Endodermal cell (in vitro differentiated cells): ENCODE data around the gene KLF1. TPM values are rescaled to one million over a fixed set of nuclear protein-coding genes. Genes with fewer than 3 reads are reported as not detected.
"Not testable (repeated sequence)": the region's sequence is repeated elsewhere in the genome, so short reads cannot be mapped to it uniquely, and the experiment has no call there.

Experiments used
- DNase-seq: peaks from one replicate; pipeline ENCODE4 v3.0.0-alpha.2; 2017
- H3K27ac ChIP-seq: 2 replicates; pipeline ENCODE4 v1.5.1; 2013; ENCODE audit warnings: mild to moderate bottlenecking, low read depth, low read length, moderate library complexity
- H3K27me3 ChIP-seq: 2 replicates; pipeline ENCODE4 v1.6.1; 2013; ENCODE audit warnings: mild to moderate bottlenecking, low read length, moderate library complexity; ENCODE audit not compliant: insufficient read depth, control insufficient read depth, poor library complexity, severe bottlenecking
- H3K36me3 ChIP-seq: 2 replicates; pipeline ENCODE4 v1.7.0; 2013; ENCODE audit warnings: mild to moderate bottlenecking, low read length, moderate library complexity; ENCODE audit not compliant: control insufficient read depth, insufficient read depth
- H3K4me1 ChIP-seq: one replicate; pipeline ENCODE4 v1.7.0; 2013; ENCODE audit warnings: low read length; ENCODE audit not compliant: control insufficient read depth, insufficient read depth
- H3K4me3 ChIP-seq: 2 replicates; pipeline ENCODE4 v1.5.1; 2013; ENCODE audit warnings: mild to moderate bottlenecking, low read length, moderate library complexity
- H3K9ac ChIP-seq: 2 replicates; pipeline ENCODE4 v1.6.1; 2013; ENCODE audit warnings: mild to moderate bottlenecking, low read length, moderate library complexity; ENCODE audit not compliant: poor library complexity, severe bottlenecking; ENCODE audit errors: extremely low read depth
- H3K9me3 ChIP-seq: 2 replicates; pipeline ENCODE4 v1.6.1; 2013; ENCODE audit warnings: mild to moderate bottlenecking, low read length, moderate library complexity; ENCODE audit not compliant: control insufficient read depth
- H3K27ac Mint-ChIP-seq: 2 replicates; pipeline ENCODE4 v1.8.0; 2020; ENCODE audit warnings: mixed read lengths
- H3K27me3 Mint-ChIP-seq: 2 replicates; pipeline ENCODE4 v1.8.0; 2021; ENCODE audit warnings: mild to moderate bottlenecking, mixed read lengths; ENCODE audit not compliant: insufficient read depth
- H3K36me3 Mint-ChIP-seq: 2 replicates; pipeline ENCODE4 v1.8.0; 2020; ENCODE audit warnings: low read depth, mixed read lengths
- H3K4me1 Mint-ChIP-seq: 2 replicates; pipeline ENCODE4 v1.8.0; 2020; ENCODE audit warnings: mixed read lengths
- H3K4me3 Mint-ChIP-seq: 2 replicates; pipeline ENCODE4 v1.8.0; 2020; ENCODE audit warnings: mild to moderate bottlenecking, moderate library complexity, mixed read lengths
- H3K9me3 Mint-ChIP-seq: 2 replicates; pipeline ENCODE4 v1.8.0; 2020; ENCODE audit warnings: mild to moderate bottlenecking, mixed read lengths
- WGBS, 2 experiments: methylation state at CpG; one replicate each; pipeline versions ENCODE4 v1.1.5 to v1.1.7; 2013; ENCODE audit warnings: missing lambda C conversion rate in 2 of 2, mixed read lengths in 1 of 2; ENCODE audit not compliant: insufficient coverage in 1 of 2, insufficient read length in 1 of 2; 5-methylcytosine and 5-hydroxymethylcytosine counted together
- total RNA-seq, 2 donors: library from RNA; stranded (reverse); fragmentation: NEBNext Ultra II Directional in 1 of 2; extraction: Animal tissue kit (Norgen Biotek cat#: 25700) in 1 of 2; gene quantifications; 2 replicates in 1 of 2; 3 replicates in 1 of 2; pipeline ENCODE4 v1.2.1, GENCODE V29; 2021
- TF ChIP-seq, protein P1 (sequence below): fragments of 200-600 bp; sonication (generic); conservative IDR thresholded peaks from 2 replicates; pipeline ENCODE4 v1.5.0; 2021; ENCODE audit warnings: antibody characterized with exemption, mild to moderate bottlenecking

KLF1 gene
- total RNA-seq, 2 donors from 2014 or later: 0.91 to 1.0 TPM

GRCh38 chr19:12891553-12892021 lies 4.6 kb upstream of the KLF1 start:
- Histone ChIP-seq H3K9me3 (no peaks in the 10 kb centered on the region), H3K4me1 (no peaks in the 10 kb centered on the region), H3K36me3 (peaks cover 25% of the 10 kb centered on the region), H3K27ac (no peak overlapping the region), H3K4me3 (peak overlapping the region; percentile 91), H3K27me3 (peaks cover 16% of the 10 kb centered on the region), H3K9ac (peak overlapping the region; percentile 57)
- WGBS, 2 experiments: 9 to 21% methylated on average over 18 to 26 of the region's 26 CpGs
- Mint-ChIP-seq H3K27ac (peak overlapping the region; percentile 98), H3K36me3 (peaks cover 18% of the 10 kb centered on the region), H3K4me3 (peak overlapping the region; percentile 97), H3K4me1 (peaks cover 9% of the 10 kb centered on the region), H3K27me3 (peaks cover 9% of the 10 kb centered on the region), H3K9me3 (no peaks in the 10 kb centered on the region)
- DNase-seq: peak; percentile 66
- TF ChIP-seq, protein P1, sequence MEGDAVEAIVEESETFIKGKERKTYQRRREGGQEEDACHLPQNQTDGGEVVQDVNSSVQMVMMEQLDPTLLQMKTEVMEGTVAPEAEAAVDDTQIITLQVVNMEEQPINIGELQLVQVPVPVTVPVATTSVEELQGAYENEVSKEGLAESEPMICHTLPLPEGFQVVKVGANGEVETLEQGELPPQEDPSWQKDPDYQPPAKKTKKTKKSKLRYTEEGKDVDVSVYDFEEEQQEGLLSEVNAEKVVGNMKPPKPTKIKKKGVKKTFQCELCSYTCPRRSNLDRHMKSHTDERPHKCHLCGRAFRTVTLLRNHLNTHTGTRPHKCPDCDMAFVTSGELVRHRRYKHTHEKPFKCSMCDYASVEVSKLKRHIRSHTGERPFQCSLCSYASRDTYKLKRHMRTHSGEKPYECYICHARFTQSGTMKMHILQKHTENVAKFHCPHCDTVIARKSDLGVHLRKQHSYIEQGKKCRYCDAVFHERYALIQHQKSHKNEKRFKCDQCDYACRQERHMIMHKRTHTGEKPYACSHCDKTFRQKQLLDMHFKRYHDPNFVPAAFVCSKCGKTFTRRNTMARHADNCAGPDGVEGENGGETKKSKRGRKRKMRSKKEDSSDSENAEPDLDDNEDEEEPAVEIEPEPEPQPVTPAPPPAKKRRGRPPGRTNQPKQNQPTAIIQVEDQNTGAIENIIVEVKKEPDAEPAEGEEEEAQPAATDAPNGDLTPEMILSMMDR: no peak

- Mint-ChIP-seq H3K9me3 (no peaks in the 10 kb centered on the region), H3K27me3 (peaks cover 13% of the 10 kb centered on the region), H3K4me1 (peaks cover 14% of the 10 kb centered on the region), H3K27ac (peak within 1 kb of the TSS; percentile 99), H3K4me3 (peak within 1 kb of the TSS; percentile 97), H3K36me3 (peaks cover 18% of the 10 kb centered on the region)
- H3K9ac ChIP-seq: peak within 1 kb of the TSS; percentile 57
- TF ChIP-seq, protein P1: no peak
- no peaks in the 10 kb centered on the region for H3K4me1 ChIP-seq
- H3K9me3 ChIP-seq: no peaks in the 10 kb centered on the region
- WGBS, 2 experiments: 0% methylated on average over 22 to 49 of the region's 49 CpGs
- peaks cover 21% of the 10 kb centered on the region for H3K36me3 ChIP-seq
- peaks cover 20% of the 10 kb centered on the region for H3K27me3 ChIP-seq
- H3K4me3 ChIP-seq: peak within 1 kb of the TSS; percentile 91
- DNase-seq: peak; percentile 99
- peak within 1 kb of the TSS; percentile 86 for H3K27ac ChIP-seq
Observed at GRCh38 chr19:12890787-12891552, 4.0 kb upstream of the KLF1 start, which contains the start of gene GCDH. Gene GCDH (plus strand): TSS chr19:12891160. CDS start chr19:12891305, 145 bp downstream.

DNA sequence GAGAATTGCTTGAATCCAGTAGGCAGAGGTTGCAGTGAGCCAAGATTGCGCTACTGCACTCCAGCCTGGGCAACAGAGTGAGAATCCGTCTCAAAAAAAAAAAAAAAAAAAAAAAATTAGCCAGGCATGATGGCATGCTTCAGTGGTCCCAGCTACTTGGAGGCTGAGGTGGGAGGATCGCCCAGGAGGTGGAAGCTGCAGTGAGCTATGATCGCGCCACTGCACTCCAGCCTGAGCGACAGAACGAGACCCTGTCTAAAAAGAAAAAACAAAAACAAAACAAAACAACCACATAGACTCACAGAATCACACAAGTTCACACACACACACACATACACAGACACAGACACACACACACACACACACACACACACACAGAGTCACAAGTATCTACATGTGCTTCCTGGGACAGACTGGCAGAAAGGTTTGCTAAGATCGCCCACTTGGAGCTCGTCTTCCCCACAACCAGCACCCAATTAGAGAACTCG lies 3.3 kb upstream of the KLF1 start:
- Histone ChIP-seq H3K27ac (peak overlapping the region; percentile 86), H3K27me3 (peaks cover 22% of the 10 kb centered on the region), H3K36me3 (peaks cover 21% of the 10 kb centered on the region), H3K9ac (peak overlapping the region; percentile 35), H3K4me3 (peak overlapping the region; percentile 91)
- Mint-ChIP-seq H3K36me3 (peaks cover 18% of the 10 kb centered on the region), H3K4me3 (peak overlapping the region; percentile 97), H3K27ac (peak overlapping the region; percentile 99), H3K27me3 (peaks cover 13% of the 10 kb centered on the region), H3K4me1 (peaks cover 14% of the 10 kb centered on the region)
- not testable (repeated sequence) for H3K4me1 ChIP-seq, H3K9me3 Mint-ChIP-seq, DNase-seq, H3K9me3 ChIP-seq
- 57 to 63% methylated on average over 5 to 10 of the region's 10 CpGs for WGBS, 2 experiments
